Keratinocyte (primary cell): ENCODE data around the gene NR1I2. TPM values are rescaled to one million over a fixed set of nuclear protein-coding genes. Genes with fewer than 3 reads are reported as not detected.
A peak's percentile ranks its signal among the peaks of the same experiment; 100 is the strongest.

Source experiments
- DNase-seq: peaks from one replicate; pipeline ENCODE4 v3.0.0-alpha.2; 2011; ENCODE audit warnings: low read depth, missing footprints, low spot score
- FAIRE-seq: peaks from 2 replicates; lab custom pipeline; 2011; peaks lifted over from hg19 to GRCh38; lab: Jason Lieb, UNC
- H2AFZ ChIP-seq: 2 replicates; pipeline ENCODE4 v1.6.0; 2012; ENCODE audit warnings: low read length, control low read depth, inconsistent platforms; ENCODE audit not compliant: control insufficient read depth
- H3K27ac ChIP-seq: 2 replicates; pipeline ENCODE4 v1.5.1; 2011; ENCODE audit warnings: low read length; ENCODE audit not compliant: control insufficient read depth, insufficient read depth
- H3K27me3 ChIP-seq: 3 replicates; pipeline ENCODE4 v1.6.0; 2011; ENCODE audit warnings: low read length; ENCODE audit not compliant: control insufficient read depth, insufficient read depth; ENCODE audit errors: extremely low read depth
- H3K36me3 ChIP-seq, 2 experiments: 2 replicates in 1 of 2; 3 replicates in 1 of 2; pipeline ENCODE4 v1.5.1; 2011; ENCODE audit warnings: low read length in 2 of 2, mild to moderate bottlenecking in 1 of 2; ENCODE audit not compliant: control insufficient read depth in 2 of 2, insufficient read depth in 2 of 2; ENCODE audit errors: extremely low read depth in 1 of 2
- H3K4me1 ChIP-seq: 3 replicates; pipeline ENCODE4 v1.5.1; 2011; ENCODE audit warnings: low read length; ENCODE audit not compliant: control insufficient read depth, insufficient read depth; ENCODE audit errors: extremely low read depth
- H3K4me2 ChIP-seq: 3 replicates; pipeline ENCODE4 v1.6.0; 2011; ENCODE audit warnings: low read depth, low read length; ENCODE audit not compliant: control insufficient read depth, insufficient read depth; ENCODE audit errors: extremely low read depth
- H3K4me3 ChIP-seq, 3 experiments: fragments of 200-600 bp in 1 of 3; sonication (generic) in 1 of 3; 2 replicates in 2 of 3; 3 replicates in 1 of 3; pipeline ENCODE4 v1.5.1; 2011 to 2016; ENCODE audit warnings: low read length in 3 of 3, mild to moderate bottlenecking in 3 of 3, control low read depth in 2 of 3, inconsistent platforms in 1 of 3, low read depth in 1 of 3, mixed read lengths in 1 of 3, mixed run types in 1 of 3, moderate library complexity in 1 of 3; ENCODE audit not compliant: control insufficient read depth in 2 of 3, insufficient read depth in 2 of 3; ENCODE audit errors: extremely low read depth in 1 of 3
- H3K79me2 ChIP-seq: 2 replicates; pipeline ENCODE4 v1.6.0; 2012; ENCODE audit warnings: low read length; ENCODE audit not compliant: control insufficient read depth, insufficient read depth
- H3K9ac ChIP-seq: 3 replicates; pipeline ENCODE4 v1.6.0; 2011; ENCODE audit warnings: low read length; ENCODE audit not compliant: control insufficient read depth, insufficient read depth; ENCODE audit errors: extremely low read depth
- H3K9me1 ChIP-seq: 3 replicates; pipeline ENCODE4 v1.6.0; 2011; ENCODE audit warnings: low read length; ENCODE audit not compliant: control insufficient read depth, insufficient read depth; ENCODE audit errors: extremely low read depth
- H3K9me3 ChIP-seq: 2 replicates; pipeline ENCODE4 v1.5.1; 2012; ENCODE audit warnings: low read depth, low read length; ENCODE audit not compliant: control insufficient read depth
- H4K20me1 ChIP-seq: 3 replicates; pipeline ENCODE4 v1.6.0; 2011; ENCODE audit warnings: low read length; ENCODE audit not compliant: control insufficient read depth, insufficient read depth; ENCODE audit errors: extremely low read depth
- EZH2 ChIP-seq: IDR thresholded peaks from one replicate; pipeline ENCODE4 v1.6.1; 2012; ENCODE audit warnings: inconsistent platforms, mild to moderate bottlenecking, low read length, moderate library complexity
- dilution Hi-C: fragments of 300-500 bp; cut with MboI; formaldehyde crosslinking; loops from one replicate; pipeline ENCODE4 v1.7.0; 2020; ENCODE audit warnings: low sequenced_read_pairs; ENCODE audit not compliant: extremely low pct_ligation_motif_present
- polyA plus RNA-seq, 5 experiments: library from polyadenylated mRNA; depleted of rRNA in 3 of 5; stranded (reverse) in 3 of 5; stranded (forward) in 1 of 5; unstranded in 1 of 5; fragments of >200 nt; gene quantifications; 1 replicate in 1 of 5; 2 replicates in 3 of 5; 3 replicates in 1 of 5; pipeline versions ENCODE4 v1.2.1 to v1.2.3, GENCODE V29; 2011 to 2012; ENCODE audit warnings: missing spikeins in 2 of 5, low read depth in 1 of 5, low replicate concordance in 1 of 5
- TF ChIP-seq, protein P1 (sequence below), 3 experiments: IDR thresholded peaks in 1 of 3; conservative IDR thresholded peaks in 1 of 3; optimal IDR thresholded peaks in 1 of 3; 2 replicates in 2 of 3; 3 replicates in 1 of 3; pipeline versions ENCODE3 to v1.5.1; 2011; ENCODE audit warnings: low read length in 3 of 3, mild to moderate bottlenecking in 3 of 3, moderate library complexity in 2 of 3, control low read depth in 1 of 3, inconsistent platforms in 1 of 3; ENCODE audit not compliant: insufficient read depth in 2 of 3; ENCODE audit errors: extremely low read depth in 1 of 3

NR1I2 gene
- polyA plus RNA-seq, 1 donor (not counting 4 experiments of a cell fraction or from before 2014, with no cell fraction given), result not detected

DNA sequence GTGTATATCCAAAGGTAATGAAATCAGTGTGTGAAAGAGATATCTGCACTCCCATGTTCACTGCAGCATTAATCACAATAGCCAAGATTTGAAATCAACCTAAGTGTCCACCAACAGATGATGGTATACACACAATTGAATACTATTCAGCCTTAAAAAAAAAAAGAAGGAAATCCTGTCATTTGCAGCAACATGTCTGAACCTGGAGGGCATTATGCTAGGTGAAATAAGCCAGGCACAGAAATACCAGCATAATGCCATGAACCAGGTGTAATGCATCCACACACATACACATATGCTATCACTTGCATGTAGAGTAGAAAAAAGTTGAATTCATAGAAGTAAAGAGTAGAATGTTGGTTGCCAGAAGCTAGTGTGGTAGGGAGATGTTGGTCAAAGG lies 18.4 kb upstream of the NR1I2 start:
- DNase-seq (no peak), FAIRE-seq (no peak)
- Histone ChIP-seq H4K20me1 (no peaks in the 10 kb centered on the region), H2AFZ (no peak overlapping the region), H3K4me2 (no peak overlapping the region), H3K4me3 (no peak overlapping the region), H3K79me2 (no peaks in the 10 kb centered on the region), H3K9ac (no peak overlapping the region), H3K27ac (no peak overlapping the region), H3K27me3 (no peaks in the 10 kb centered on the region), H3K9me1 (no peaks in the 10 kb centered on the region), H3K4me1 (no peaks in the 10 kb centered on the region), H3K36me3 (no peaks in the 10 kb centered on the region), H3K9me3 (no peaks in the 10 kb centered on the region)
- dilution Hi-C loops, result no loop called here
- TF ChIP-seq, protein P1, sequence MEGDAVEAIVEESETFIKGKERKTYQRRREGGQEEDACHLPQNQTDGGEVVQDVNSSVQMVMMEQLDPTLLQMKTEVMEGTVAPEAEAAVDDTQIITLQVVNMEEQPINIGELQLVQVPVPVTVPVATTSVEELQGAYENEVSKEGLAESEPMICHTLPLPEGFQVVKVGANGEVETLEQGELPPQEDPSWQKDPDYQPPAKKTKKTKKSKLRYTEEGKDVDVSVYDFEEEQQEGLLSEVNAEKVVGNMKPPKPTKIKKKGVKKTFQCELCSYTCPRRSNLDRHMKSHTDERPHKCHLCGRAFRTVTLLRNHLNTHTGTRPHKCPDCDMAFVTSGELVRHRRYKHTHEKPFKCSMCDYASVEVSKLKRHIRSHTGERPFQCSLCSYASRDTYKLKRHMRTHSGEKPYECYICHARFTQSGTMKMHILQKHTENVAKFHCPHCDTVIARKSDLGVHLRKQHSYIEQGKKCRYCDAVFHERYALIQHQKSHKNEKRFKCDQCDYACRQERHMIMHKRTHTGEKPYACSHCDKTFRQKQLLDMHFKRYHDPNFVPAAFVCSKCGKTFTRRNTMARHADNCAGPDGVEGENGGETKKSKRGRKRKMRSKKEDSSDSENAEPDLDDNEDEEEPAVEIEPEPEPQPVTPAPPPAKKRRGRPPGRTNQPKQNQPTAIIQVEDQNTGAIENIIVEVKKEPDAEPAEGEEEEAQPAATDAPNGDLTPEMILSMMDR (optimal IDR thresholded peaks at IDR 0.05 in 1 of 3, IDR thresholded peaks at IDR 0.05 in 1 of 3, conservative IDR thresholded peaks at IDR 0.05 in 1 of 3; ENCODE audit: extremely low read depth in 1 of 3, insufficient read depth in 2 of 3, low read length in 3 of 3), result no peak

DNA sequence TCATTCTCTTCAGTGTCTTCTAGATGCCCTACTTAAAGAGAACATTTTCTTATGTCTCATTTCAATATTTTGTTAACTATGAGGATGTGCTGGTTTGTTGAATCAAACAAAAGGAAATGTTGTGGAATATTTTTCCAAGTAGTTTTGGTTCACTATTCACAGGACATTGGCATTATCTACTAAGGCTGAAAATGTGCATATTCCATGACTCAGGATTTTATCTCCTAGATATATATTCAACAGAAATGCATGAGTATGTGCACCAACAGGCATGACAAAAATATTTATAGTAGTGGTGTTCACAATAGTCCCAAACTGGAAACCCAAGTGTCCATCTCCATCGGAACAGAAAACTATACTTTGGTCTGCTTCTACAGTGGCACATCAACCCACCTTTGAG lies 16.7 kb upstream of the NR1I2 start:
- peak; percentile 5 for FAIRE-seq
- Histone ChIP-seq H3K79me2 (no peaks in the 10 kb centered on the region), H3K4me1 (no peaks in the 10 kb centered on the region), H3K9ac (no peak overlapping the region), H3K27me3 (no peaks in the 10 kb centered on the region), H2AFZ (no peak overlapping the region), H3K27ac (no peak overlapping the region), H3K36me3 (no peaks in the 10 kb centered on the region), H3K4me3 (no peak overlapping the region), H3K9me1 (no peaks in the 10 kb centered on the region), H3K9me3 (no peaks in the 10 kb centered on the region), H4K20me1 (no peaks in the 10 kb centered on the region), H3K4me2 (no peak overlapping the region)
- dilution Hi-C loops, result no loop called here
- no peak for DNase-seq
- TF ChIP-seq, protein P1 (optimal IDR thresholded peaks at IDR 0.05 in 1 of 3, IDR thresholded peaks at IDR 0.05 in 1 of 3, conservative IDR thresholded peaks at IDR 0.05 in 1 of 3; ENCODE audit: extremely low read depth in 1 of 3, insufficient read depth in 2 of 3, low read length in 3 of 3), result no peak
- no peak for TF ChIP-seq EZH2
